Measurements from ENCODE around the gene NMU.

The NMU gene

DNA sequence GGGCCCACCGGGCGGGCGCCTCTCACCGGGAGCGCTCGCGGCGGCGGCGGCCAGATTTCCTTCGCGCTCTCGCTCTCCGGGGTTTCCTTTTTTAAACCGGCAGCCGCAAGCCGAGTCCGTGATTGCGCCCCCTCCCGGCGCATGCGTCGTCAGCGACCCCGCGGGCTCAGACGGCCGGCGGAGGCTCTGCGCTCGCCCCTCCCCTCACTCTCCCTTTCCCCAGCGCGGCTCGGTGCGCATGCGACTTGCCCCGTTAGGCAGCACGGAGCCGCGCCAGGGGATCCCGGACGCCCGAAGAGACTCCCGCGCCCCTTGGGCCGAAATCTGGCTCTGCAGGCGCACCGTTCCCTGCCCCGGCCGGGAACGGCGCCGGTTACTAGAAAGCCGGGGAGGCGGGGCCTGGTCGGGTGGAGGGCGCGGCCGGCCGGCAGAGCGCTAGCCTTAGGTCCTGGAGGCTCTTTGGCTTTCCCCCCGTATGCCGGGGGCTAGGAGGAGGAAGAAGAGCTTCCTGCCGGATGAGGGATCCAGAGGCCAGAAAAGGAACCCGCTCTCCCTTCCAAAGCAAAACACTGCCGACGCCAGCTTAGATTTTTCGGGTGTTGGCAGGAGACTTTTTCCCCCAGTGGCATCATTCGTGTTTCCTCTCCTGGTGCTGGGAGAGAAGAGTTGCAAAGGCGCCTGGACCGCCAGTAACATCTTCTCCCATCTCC is 89.2 kb downstream of the NMU start, which contains the start of gene CLOCK:
CLOCK (minus strand) TSS at position 154 of the 710 bp plus-strand sequence. CDS start 64,124 bp downstream, outside the sequence.
- TF ChIP-seq PPARA (CRISPR knock-in tag; IDR thresholded peaks at IDR 0.05; ENCODE audit: borderline replicate concordance) (no peak), GLIS3 (CRISPR knock-in tag; IDR thresholded peaks at IDR 0.05) (0 out of 2 replicates have a peak, but pooled peaks have one; percentile 18)
- TF ChIP-seq, protein P1, sequence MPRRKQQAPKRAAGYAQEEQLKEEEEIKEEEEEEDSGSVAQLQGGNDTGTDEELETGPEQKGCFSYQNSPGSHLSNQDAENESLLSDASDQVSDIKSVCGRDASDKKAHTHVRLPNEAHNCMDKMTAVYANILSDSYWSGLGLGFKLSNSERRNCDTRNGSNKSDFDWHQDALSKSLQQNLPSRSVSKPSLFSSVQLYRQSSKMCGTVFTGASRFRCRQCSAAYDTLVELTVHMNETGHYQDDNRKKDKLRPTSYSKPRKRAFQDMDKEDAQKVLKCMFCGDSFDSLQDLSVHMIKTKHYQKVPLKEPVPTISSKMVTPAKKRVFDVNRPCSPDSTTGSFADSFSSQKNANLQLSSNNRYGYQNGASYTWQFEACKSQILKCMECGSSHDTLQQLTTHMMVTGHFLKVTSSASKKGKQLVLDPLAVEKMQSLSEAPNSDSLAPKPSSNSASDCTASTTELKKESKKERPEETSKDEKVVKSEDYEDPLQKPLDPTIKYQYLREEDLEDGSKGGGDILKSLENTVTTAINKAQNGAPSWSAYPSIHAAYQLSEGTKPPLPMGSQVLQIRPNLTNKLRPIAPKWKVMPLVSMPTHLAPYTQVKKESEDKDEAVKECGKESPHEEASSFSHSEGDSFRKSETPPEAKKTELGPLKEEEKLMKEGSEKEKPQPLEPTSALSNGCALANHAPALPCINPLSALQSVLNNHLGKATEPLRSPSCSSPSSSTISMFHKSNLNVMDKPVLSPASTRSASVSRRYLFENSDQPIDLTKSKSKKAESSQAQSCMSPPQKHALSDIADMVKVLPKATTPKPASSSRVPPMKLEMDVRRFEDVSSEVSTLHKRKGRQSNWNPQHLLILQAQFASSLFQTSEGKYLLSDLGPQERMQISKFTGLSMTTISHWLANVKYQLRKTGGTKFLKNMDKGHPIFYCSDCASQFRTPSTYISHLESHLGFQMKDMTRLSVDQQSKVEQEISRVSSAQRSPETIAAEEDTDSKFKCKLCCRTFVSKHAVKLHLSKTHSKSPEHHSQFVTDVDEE (CRISPR knock-in tag; IDR thresholded peaks at IDR 0.05): peak; percentile 19; the same call in 1 of the 2 replicates
- TF ChIP-seq, protein P2, sequence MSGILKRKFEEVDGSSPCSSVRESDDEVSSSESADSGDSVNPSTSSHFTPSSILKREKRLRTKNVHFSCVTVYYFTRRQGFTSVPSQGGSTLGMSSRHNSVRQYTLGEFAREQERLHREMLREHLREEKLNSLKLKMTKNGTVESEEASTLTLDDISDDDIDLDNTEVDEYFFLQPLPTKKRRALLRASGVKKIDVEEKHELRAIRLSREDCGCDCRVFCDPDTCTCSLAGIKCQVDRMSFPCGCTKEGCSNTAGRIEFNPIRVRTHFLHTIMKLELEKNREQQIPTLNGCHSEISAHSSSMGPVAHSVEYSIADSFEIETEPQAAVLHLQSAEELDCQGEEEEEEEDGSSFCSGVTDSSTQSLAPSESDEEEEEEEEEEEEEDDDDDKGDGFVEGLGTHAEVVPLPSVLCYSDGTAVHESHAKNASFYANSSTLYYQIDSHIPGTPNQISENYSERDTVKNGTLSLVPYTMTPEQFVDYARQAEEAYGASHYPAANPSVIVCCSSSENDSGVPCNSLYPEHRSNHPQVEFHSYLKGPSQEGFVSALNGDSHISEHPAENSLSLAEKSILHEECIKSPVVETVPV (CRISPR knock-in tag; IDR thresholded peaks at IDR 0.05): no peak
- ATAC-seq: peak; percentile 89

DNA sequence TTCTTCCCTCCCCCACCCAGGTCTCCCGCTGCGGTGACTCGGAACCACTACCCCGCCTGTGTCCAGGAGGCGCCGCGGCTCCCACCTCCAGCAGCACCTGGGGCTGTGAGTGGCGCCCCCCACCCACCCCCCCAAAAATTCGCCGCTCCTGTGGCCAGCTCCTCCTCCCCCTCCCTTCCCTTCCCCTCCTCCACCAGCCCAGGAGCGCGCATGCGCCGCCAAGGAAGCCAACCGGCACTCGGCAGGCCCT is 89.7 kb downstream of the NMU start:
- ATAC-seq: peak; percentile 69; the same call in 2 of the 3 replicates
- no peak for TF ChIP-seq ZFP30 (CRISPR knock-in tag; IDR thresholded peaks at IDR 0.05)
- TF ChIP-seq BACH2 (CRISPR knock-in tag; IDR thresholded peaks at IDR 0.05; ENCODE audit: borderline replicate concordance): no peak
- TF ChIP-seq GLIS3 (CRISPR knock-in tag; IDR thresholded peaks at IDR 0.05): no peak
- no peak for TF ChIP-seq CSDC2 (CRISPR knock-in tag; IDR thresholded peaks at IDR 0.05)
- TF ChIP-seq, protein P3, sequence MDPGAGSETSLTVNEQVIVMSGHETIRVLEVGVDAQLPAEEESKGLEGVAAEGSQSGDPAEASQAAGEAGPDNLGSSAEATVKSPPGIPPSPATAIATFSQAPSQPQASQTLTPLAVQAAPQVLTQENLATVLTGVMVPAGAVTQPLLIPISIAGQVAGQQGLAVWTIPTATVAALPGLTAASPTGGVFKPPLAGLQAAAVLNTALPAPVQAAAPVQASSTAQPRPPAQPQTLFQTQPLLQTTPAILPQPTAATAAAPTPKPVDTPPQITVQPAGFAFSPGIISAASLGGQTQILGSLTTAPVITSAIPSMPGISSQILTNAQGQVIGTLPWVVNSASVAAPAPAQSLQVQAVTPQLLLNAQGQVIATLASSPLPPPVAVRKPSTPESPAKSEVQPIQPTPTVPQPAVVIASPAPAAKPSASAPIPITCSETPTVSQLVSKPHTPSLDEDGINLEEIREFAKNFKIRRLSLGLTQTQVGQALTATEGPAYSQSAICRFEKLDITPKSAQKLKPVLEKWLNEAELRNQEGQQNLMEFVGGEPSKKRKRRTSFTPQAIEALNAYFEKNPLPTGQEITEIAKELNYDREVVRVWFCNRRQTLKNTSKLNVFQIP (CRISPR knock-in tag; IDR thresholded peaks at IDR 0.05; ENCODE audit: borderline replicate concordance, low read depth): no peak

DNA sequence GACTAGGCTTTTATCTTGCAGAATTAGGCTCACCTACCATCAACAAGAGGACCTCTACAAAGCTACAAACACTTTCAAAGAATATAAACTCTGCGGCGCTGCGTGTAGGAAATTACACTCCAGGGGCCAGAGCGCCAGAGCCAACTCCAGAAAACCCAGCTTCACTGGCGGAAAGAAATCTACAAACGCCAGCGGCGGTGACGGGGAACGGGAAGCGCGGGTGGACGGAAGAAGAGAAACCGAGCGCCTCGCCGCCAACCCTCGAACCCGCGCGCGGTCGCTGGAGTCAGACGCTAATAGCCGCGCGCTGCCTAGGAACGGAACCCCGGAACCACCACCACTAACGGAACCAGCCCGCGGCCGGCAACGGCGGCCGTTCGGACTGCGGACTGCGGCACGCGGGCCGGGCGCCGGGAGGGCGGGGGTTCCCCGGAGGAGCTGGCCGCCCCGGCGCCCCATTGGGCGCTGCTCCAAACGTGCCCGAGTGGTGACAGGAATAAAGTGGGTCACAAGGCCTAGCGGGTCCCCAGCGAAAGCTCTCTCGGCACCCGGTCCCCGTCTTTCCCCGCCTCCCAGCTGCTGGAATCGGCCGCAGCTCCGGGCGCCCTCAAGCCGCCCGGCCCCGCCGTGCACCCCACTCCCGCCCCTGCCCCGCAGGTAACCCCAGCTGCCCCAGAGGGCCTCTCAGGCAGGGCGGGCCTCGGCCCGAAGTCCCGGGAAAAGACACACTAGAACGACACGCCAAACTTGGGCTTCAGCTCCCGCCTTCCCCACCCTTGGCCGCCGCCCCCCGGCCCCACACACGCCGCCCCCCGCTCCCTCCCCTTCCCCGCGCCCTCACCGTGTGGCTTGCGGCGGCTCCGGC is 90.2 kb downstream of the NMU start:
- peak; percentile 60 for ATAC-seq
- TF ChIP-seq, protein P2 (CRISPR knock-in tag; IDR thresholded peaks at IDR 0.05): no peak
